CD4-positive, alpha-beta T cell treated with Interleukin-17A for 4 hours (primary cell): ENCODE results near the gene ITGAV.
A peak's percentile ranks its signal among the peaks of the same experiment; 100 is the strongest.

Experiments
- DNase-seq: peaks from one replicate; pipeline ENCODE4 v3.0.0-alpha.2; 2020; ENCODE audit warnings: mixed read lengths

ITGAV gene

DNA sequence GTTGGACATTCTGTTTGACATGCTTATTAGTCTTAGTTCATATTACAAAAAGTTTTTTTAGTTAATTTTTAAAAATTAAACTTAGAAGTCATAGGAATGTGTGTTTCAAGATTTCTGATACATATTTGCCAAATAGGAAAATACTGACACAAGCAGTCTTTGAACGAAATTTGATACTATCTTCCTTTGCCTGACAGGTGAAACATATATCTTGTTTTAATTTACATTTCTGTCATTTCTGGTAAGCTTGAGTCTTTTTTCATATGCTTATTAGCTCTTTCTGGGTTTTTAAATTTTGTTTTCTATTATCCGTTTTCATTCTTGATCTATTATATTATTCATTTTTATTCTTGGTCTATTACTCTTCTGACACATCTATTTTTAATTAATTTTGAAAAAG is 24.5 kb downstream of the ITGAV start:
- no peak for DNase-seq

DNA sequence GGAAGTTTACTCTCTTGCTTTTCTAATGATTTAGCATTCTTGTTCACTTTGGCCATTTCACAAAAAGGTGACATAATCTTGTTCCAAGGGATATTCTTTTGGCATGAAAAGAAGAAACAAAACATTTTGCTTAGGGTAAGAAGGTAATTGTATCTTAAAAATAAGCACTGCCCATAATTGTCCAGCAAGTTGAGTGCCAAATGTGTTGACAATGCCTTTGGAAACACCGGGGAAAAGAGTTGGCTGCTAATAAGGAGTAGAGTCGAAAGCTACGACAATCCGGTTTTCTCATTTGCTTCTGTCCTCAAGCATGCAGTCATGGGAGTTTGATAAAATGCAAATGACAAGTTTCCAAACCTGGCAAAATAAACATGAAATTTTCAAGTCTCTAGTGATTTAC is 27.3 kb downstream of the ITGAV start:
- DNase-seq, result no peak

DNA sequence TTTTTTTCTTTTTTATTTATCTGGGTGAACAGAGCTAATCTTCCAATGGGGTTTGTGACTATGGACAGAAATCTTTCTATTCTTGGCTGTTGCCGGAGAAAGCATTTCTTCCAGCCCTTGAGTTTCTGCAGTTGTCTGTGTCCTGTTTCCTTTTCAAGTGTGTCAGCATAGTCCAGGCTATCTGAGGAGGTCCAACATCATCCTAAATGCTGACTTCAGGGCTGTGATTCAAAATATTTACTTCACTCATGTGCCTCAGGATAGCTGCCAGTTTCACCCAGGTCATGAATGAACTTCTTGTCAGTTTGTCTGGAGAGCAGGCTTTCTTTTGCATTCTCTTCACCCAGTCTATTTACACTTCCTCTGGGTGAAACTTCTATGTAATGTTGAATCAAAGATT is 27.9 kb downstream of the ITGAV start:
- DNase-seq, result no peak

DNA sequence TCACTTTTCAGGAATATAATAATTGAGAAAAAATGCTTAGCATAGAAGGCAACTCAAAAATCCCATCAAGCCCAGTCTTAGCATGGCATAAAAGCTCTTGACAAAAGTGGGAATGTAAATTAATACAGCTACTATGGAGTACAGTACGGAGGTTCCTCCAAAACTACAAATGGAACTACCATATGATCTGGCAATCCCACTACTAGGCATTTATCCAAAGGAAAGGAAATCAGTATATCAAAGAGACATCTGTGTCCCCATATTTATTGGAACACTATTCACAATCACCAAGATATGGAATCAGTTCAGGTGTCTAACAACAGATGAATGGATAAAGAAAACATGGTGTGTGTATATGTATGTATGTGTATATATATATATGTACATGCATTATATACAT is 28.8 kb downstream of the ITGAV start:
- DNase-seq, result no peak

DNA sequence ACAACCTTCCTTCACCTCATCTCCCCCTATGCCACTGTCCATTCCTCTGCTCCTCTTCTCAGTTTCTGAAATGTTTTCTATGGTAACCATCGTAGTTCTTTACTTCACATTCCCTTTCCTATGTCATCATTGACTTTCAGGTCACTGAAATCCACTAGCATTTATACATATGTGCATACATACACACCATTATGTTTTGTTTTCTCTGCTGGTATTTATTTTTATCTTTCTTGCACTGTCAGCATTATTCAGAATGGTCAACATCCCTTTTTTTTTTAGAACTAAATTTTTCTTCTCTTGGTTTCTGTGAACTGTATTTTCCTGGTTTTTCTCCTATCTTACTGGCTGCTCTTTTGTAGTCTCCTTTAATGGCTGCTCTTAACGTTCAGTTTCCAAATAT is 33.2 kb downstream of the ITGAV start:
- no peak for DNase-seq

DNA sequence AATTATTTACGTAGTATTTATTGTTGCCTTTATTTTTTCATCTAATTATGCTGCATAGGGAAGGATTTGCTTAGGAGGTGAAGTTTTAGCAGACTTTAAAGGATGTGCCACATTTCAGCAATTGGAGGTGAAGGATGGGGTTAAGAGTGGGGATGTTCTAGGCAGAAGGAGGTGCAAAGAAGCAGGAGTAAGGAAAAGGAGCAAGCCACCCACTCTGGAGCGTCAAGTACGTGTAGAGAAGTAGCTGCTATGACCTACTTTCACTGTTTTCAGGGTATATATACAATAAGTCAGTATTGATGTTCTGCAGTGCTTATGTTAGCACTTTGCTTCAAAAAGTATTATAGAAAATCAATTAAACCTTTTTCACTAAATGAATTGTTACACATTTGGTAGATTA is 34.4 kb downstream of the ITGAV start:
- DNase-seq, result no peak

DNA sequence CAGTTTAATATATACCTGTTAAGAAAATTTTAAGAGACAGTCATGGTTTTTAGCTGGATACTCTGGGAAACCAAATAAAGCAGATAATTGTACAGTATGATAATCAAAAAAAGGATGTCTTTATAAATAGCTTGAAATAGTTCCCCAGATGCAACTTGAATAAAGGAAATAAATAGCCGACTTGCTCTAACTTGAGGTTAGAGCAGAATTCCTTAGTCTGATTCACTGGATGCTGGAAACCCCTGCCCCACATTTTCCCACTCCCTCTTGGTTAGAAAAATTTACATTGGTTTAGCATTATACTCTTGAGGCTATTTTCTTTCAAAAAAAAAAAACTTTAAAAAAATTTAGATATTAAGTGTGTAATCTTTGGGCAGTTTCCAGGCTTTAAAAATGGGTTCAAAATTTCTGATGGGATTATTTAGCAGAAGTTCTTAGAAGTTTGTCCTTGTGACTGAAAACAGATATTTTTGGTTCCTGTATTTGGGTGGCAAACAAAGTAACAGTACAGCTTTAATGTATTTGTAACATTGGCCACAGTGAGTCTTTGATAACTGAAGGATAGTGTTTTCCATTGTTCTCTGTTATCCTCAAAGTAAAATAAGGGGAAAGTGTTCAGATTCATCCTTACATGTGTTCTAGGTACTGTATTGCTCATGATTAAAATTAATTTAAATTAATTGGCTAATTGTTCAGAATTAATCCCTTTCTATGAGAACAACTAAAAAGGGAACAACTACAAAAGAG is 39.6 kb downstream of the ITGAV start:
- DNase-seq, result no peak

DNA sequence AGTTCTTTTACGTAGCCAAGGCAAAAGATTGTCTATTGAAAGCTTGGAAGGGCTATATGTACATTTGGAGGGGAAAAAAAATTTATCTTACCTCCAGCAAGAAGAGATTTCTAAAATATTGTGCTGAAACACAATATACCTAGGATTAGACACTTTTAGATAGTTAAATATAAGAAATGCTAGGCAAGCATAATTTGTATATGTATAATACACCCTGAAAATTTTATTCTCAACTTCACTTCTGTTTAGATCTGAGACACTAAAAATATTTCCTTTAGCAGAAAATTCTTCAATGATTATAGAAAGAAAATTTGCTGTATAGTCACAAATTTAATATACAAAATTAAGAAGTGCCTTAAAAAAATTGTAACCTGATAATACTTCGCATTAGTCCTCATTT is 42.6 kb downstream of the ITGAV start:
- DNase-seq, result no peak

DNA sequence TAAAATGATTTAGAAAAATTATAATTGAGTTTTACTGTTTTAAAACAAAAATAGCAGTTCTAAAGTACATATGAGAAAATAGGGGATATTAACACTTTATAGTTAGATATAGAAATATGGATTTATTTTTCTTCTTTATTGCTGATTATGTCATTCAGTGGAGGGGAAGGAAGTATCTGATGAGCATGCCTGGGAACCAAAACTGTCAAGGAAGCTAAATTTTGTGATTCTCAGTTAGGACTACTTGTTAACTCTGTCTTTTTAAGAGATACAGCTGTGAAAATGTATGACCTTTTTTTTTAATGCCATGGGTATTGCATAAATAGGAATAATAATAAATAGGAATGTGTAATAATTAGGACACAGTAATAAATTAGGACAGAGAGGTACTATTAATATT is 44.8 kb downstream of the ITGAV start:
- no peak for DNase-seq

DNA sequence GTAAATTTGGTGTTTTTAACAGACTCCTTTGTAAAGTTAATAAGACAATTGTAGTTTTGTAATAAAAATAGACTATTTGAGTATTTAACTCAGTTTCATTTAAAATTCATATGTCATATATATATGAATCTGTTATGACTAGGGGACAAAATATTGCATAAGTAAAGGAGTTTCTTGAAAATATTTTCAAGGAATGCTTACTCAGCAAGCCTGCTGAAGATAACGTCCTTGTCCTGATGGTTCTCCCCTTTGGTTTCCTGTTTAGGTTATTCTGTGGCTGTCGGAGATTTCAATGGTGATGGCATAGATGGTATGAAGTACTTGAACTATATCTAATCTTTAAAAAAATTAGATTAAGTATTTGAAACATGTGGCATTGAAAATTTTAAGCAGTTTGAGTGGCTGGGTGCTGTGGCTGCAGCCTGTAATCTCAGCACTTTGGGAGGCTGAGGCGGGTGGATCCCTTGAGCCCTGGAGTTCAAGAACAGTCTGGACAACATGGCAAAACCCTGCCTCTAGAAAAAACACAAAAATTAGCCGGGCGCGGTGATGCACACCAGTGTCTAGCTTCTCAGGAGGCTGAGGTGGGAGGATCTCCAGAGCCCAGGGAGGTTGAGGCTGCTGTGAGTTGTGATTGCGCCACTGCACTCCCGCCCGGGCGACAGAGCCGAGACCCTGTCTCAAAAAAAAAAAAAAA is 47.1 kb downstream of the ITGAV start:
- no peak for DNase-seq

DNA sequence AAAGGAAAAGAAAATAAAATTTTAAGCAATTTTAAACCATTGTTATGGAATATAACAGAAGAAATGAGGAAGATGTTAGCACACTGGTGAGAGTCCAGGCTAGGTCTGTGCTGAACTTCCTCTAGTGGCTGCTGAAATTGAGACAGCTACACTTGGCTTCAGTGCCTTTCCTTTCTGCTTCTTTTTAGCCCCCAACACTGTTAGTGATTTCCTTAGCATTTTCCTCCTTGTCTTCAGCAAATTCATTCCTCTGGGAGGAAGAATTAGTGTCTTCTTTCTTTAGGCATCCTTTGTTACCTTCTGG is 47.6 kb downstream of the ITGAV start:
- DNase-seq, result no peak

DNA sequence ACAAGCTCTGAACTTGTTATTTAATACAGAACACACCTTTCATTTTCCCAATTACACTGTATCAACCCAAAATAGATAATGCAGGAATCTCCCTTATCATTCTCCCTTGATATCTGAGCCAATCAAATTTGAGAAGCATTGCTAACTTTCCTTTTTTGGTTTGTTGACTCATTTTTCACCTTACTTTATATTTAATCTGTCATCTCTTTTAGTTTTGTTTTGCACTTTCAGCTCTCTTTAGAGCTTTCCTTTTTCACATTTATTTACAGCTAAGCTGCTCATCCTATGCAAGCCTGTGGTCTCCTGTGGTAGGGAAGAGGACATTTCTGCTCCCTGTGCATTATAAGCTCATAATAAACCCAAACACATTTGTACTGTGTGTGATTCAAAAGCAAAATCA is 50.1 kb downstream of the ITGAV start:
- DNase-seq, result no peak

DNA sequence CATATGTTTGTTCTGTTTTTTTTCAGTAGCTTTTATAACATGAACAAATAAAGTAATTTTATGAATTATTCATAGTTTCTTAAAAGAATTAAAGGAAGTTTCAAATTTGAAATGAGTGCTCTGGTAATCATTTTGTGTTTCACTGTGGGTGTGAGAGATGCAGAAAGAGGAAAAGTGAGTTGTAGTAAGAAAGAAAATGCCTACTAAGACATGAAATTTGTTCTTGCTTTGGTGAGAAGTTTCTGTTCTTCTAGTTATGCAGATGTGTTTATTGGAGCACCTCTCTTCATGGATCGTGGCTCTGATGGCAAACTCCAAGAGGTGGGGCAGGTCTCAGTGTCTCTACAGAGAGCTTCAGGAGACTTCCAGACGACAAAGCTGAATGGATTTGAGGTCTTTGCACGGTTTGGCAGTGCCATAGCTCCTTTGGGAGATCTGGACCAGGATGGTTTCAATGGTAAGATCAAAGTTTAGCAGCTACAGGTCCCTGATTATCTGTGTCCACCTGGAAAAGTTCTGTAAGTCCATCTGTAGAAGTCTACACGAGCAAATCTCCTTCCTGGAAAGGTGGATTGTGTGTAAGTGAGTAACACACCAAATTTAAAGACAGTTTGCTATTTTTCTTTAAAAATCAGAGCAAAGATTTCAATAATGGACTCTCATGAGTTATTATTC is 51.4 kb downstream of the ITGAV start:
- no peak for DNase-seq

DNA sequence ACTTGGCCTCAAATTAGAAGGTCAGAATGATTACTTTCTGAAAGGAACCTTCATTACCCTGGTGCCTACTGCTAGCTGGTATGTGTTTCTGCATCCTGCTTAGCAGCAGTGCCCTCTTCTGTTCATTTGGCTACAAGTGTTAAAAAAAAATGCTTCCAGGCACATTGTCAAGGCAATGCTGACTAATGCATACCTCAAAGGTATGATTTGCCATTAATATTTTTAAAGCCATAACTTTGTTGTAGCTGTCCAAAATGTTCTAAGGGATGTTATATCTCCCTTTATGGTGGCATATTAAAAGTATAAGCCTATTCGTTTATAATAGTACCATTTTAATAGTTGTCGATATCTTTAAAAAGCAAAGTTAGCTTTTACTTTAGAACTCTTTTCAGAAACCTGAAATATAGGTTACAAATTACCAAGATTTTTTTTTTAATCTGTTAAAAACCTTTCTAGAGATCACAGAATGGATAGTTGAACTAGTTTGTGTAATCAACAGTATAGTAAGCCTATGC is 52.0 kb downstream of the ITGAV start:
- DNase-seq, result peak; percentile 35

DNA sequence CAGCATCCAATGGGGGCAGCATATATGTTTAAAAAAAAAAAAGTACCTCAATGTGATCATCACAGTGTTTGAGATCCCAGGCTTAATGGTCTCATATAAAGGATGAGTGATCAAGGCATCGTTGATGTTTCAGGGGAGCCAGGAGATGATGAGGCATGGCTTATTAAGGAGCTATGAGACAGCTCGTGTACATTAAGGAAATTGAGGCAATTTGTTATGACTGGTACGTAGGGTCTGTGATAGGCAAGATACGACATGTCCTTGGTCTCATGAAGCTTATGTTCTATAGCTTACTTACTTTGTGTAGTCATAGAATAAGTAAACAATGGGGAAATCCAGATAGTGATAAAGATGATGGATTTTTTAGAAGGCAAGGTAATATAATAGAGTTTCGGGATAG is 54.9 kb downstream of the ITGAV start:
- DNase-seq, result no peak

DNA sequence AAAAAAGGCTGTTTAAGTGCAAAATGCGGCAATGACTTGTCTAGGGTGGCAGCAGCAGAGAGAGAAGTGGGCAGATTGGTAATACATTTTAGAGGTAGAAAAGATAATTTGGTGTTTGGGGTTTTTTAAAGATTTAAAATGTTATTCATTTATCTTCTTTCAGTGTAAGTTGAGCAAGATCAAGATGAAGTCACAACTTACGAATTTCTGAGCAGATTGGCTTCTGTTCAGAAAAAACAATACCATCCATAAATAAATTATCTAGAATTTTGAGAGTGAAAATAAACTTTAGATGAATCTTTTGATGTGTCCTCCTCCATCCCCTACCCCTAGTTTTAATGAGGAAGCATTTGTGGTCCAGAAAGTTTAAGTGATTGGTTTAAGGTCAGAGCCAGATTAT is 56.1 kb downstream of the ITGAV start:
- DNase-seq, result no peak

DNA sequence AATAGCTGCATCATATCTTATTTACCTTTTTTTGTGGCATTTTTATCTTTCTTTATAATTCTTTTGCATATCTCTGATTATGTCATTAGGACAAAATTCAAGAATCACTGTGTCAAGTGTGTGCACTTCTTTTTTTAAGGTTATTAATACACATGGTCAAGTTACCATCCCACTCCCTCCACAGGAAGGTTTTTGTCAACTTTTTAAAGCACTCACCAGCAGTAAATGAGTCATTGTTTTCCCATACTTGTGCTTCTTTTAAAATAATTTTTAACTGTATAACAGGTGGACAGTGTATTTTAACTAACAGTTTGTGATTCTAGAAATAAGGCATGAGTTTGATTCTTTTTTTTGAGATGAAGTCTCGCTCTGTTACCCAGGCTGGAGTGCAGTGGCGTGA is 58.3 kb downstream of the ITGAV start:
- no peak for DNase-seq

DNA sequence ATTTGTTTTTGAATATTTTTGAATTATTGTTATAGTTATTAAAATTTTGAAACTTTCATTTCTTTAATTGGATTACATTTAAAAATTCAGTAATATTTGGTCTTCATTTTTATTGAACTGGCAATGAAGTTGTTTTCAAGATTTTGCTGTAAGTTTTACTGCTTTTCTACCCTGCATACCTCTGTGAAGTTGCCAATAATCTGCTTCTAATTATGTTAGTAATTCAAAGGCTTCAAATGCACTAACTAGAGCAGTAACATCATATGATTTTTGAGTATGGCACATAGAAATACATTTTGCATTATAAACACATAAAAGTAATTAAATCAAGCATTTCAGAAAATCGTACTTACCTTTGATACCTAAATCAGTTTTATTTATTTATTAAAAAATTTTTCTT is 63.7 kb downstream of the ITGAV start:
- no peak for DNase-seq

DNA sequence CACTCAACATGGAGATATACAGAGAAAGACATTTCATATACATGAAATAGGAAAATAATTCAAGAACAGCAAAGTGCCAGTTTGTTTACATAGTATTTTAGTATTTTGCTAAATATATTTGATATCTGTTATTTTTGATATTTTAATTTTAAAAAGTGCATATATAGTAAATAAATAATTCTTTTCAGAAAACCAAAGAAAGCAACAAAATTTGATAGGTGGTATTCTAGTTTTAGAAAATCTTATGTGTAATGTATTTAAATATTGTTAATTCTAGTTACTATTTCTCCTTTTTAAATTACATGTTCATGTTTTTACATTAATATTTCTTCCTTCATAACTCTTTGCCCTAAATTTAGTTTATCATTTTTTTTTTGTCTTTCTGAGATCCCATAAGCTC is 69.5 kb downstream of the ITGAV start:
- DNase-seq, result no peak

DNA sequence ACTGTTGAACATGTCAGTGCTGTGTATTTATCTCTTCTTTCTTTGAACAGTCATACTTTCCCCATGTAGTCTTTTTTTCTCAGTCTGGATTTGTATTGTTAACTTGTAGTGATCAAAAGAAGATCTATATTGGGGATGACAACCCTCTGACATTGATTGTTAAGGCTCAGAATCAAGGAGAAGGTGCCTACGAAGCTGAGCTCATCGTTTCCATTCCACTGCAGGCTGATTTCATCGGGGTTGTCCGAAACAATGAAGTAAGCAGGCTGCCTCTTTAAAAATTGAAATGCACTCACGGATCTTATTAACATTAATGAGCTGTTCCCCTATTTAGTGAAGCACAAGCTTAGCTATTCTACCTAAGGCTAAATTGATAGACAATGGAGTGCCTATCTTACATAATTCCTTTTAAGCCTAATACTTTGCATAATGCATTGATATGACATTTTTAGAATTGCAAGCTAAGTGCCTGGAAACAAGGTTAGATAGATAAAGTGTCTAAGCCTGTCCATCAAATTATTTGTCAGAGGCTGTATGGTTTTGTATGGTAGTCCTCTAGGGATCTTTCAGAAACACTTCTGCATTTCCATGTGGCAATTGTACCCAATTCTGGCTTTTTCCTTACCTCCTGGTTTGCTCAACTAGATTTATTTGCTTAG is 74.7 kb downstream of the ITGAV start:
- DNase-seq, result no peak

DNA sequence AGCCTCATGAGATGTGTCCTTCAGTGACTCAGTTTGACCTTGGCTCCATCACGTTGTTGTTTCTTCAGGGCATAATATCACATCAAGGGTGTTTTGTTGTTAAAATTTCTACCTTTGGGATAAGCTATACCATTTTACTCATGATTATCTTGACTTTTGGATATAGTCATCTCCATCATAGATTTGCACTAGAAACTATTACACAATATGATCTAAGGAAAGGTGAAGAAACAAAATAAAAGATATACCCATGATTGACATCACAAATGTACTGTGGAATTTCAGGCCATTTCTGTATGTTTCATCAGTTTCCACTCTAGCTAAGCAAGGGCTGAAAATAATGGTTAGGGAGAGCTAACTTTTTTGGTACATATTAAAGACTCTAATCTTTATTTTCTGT is 79.3 kb downstream of the ITGAV start:
- no peak for DNase-seq

DNA sequence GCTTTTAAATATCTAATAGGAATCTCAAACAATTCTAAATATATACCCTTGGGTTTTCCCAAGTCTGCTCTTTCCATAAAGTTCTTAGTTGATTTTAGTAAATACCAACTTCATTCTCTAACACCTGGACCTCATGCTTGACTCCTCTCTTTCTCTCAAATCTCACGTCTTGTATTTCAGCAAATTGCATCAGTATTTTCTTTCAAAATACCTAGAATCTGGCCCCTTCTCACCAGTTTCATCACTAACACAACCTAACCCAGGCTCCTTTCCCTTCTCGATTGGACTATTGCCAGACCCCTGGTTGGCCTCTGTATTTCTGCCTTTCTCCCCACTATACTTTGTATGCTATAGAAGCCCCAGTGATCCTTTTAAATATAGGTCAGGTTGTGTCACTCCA is 81.0 kb downstream of the ITGAV start:
- DNase-seq, result no peak

DNA sequence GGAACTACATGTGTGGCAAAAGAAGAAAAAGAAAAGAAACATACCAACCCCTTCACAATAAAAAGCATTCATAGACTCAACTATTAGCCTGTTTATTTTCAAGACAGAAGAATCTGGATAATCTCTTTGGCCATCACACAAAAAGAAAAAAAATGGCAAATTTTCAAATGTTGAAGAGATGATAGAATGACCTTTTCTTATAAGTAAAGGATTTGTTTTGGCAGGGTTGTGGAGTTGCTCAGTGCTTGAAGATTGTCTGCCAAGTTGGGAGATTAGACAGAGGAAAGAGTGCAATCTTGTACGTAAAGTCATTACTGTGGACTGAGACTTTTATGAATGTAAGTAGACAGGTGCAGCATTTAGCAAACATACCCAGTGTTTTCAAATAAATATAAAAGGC is 85.5 kb downstream of the ITGAV start:
- DNase-seq, result no peak

DNA sequence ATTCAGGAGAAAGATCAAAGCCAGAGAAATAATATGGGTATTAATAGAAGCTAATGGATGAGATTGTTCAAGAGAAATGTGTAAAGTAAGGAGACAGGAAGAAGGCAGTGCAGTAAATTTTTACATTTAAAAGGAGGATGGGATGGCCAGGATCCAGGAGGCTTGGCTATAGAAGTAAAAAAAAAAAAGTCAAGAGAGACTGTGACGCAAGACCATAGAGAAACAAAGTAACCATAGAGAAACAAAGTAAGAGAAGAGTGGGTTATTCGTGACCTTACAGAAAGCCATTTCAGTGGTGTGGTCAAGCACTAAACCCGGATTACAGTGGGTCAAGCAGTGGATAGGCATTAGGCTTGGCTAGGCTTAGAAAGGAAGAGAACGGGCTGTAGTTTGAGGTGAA is 93.5 kb downstream of the ITGAV start:
- no peak for DNase-seq
